Measurements from ENCODE around the gene RAD54L2. TPM values are rescaled to one million over a fixed set of nuclear protein-coding genes. Genes with fewer than 3 reads are reported as not detected.

RAD54L2 gene
- total and polyA plus RNA-seq, 2 of the 8 experiments (the other 6 are each of a cell fraction or from before 2014, with no cell fraction given): 8.2 to 35.2 TPM

GRCh38 chr3:51510996-51511395 is 27.5 kb upstream of the RAD54L2 start:
- Histone ChIP-seq H4K91ac (replicated peaks; ENCODE audit: insufficient read length, low read length) (no peak overlapping the region), H3K9ac (replicated peaks in 1 of 4; ENCODE audit: extremely low read depth in 1 of 4, low read depth in 3 of 4, low read length in 3 of 4) (no peak overlapping the region), H3K18ac (ENCODE audit: extremely low read depth, low read length) (no peak overlapping the region), H3K79me1 (ENCODE audit: low read depth, low read length) (no peaks in the 10 kb centered on the region), H2BK5ac (ENCODE audit: low read depth, low read length) (no peak overlapping the region), H3K4ac (replicated peaks; ENCODE audit: insufficient read length, low read depth, low read length) (no peak overlapping the region), H3K4me1 (replicated peaks in 1 of 4; ENCODE audit: control insufficient read depth in 3 of 4, insufficient read depth in 4 of 4, low read length in 3 of 4) (no peaks in the 10 kb centered on the region), H4K20me1 (replicated peaks in 1 of 2; ENCODE audit: control insufficient read depth in 1 of 2, insufficient read depth in 2 of 2, low read length in 2 of 2) (no peaks in the 10 kb centered on the region), H4K5ac (ENCODE audit: insufficient read length, low read depth, low read length) (no peak overlapping the region), H3K23ac (ENCODE audit: insufficient read length) (no peak overlapping the region), H3K4me3 (ENCODE audit: extremely low read depth in 1 of 4, insufficient read depth in 2 of 4, low read depth in 3 of 4, low read length in 4 of 4) (no peak overlapping the region), H3K36me3 (ENCODE audit: control insufficient read depth in 2 of 4, insufficient read depth in 4 of 4, low read length in 3 of 4) (no peaks in the 10 kb centered on the region), H3K4me2 (ENCODE audit: insufficient read depth in 1 of 2, low read depth in 2 of 2, low read length in 2 of 2) (no peak overlapping the region), H3K27ac (ENCODE audit: low read depth, low read length) (no peak overlapping the region), H2AFZ (ENCODE audit: low read length) (no peak overlapping the region), H2AK5ac (ENCODE audit: low read depth, low read length) (no peak overlapping the region), H2BK20ac (ENCODE audit: low read length) (no peak overlapping the region), H2BK120ac (replicated peaks; ENCODE audit: low read depth, low read length) (no peak overlapping the region), H3K9me3 (ENCODE audit: insufficient read depth in 2 of 2, low read depth in 1 of 2, low read length in 1 of 2) (no peaks in the 10 kb centered on the region), H3K14ac (ENCODE audit: insufficient read length) (no peak overlapping the region), H3K27me3 (replicated peaks in 1 of 4; ENCODE audit: control insufficient read depth in 3 of 4, extremely low read depth in 1 of 4, insufficient read depth in 3 of 4, low read length in 3 of 4) (no peaks in the 10 kb centered on the region), H3K79me2 (ENCODE audit: control insufficient read depth in 1 of 2, insufficient read depth in 2 of 2, low read length in 2 of 2) (no peaks in the 10 kb centered on the region), H4K8ac (ENCODE audit: extremely low read depth, insufficient read depth, low read length) (no peak overlapping the region), H3K56ac (replicated peaks; ENCODE audit: insufficient read length, low read depth, low read length) (no peak overlapping the region), H2BK12ac (ENCODE audit: low read depth, low read length) (no peak overlapping the region), H3K23me2 (ENCODE audit: low read depth, low read length) (no peaks in the 10 kb centered on the region), H2BK15ac (ENCODE audit: low read length) (no peak overlapping the region)
- ChIA-PET CTCF (ENCODE audit: partially characterized antibody) (interaction anchor here (1.2 to 4.3 kb wide), 2 partner anchors 10 to 170 kb away, joined by 3 to 29 read pairs; partner anchors contain the start of gene DCAF1), POLR2A (ENCODE audit: partially characterized antibody) (interaction anchor here (0.6 to 1.6 kb wide), 3 partner anchors 10 to 33 kb away, joined by 3 read pairs; no protein-coding TSS in a partner anchor)
- DNase-seq (ENCODE audit: low read depth in 1 of 2, low spot score in 2 of 2) (no peak), FAIRE-seq (no peak)
- 83% methylated on average over 1 of the region's 1 CpG; no CpG with 5 or more reads in 1 of the 2 experiments for WGBS, 2 experiments (ENCODE audit: extremely low coverage in 1 of 2, insufficient coverage in 1 of 2, insufficient read length in 1 of 2, insufficient replicate concordance in 2 of 2, low coverage in 1 of 2, low lambda C conversion rate in 2 of 2, missing lambda C conversion rate in 1 of 2)
- TF ChIP-seq RNF2 (IDR thresholded peaks at IDR 0.05; ENCODE audit: borderline replicate concordance, low read depth, low read length, missing control alignments, poor library complexity, severe bottlenecking) (no peak), POLR2AphosphoS5 (IDR thresholded peaks at IDR 0.05; ENCODE audit: low read depth, low read length) (no peak), CBX8 (IDR thresholded peaks at IDR 0.05; ENCODE audit: borderline replicate concordance, low read depth, low read length) (no peak), EP300 (IDR thresholded peaks at IDR 0.05; ENCODE audit: borderline replicate concordance in 1 of 2, low read depth in 2 of 2, low read length in 2 of 2) (no peak), SP4 (IDR thresholded peaks at IDR 0.05; ENCODE audit: low read length) (no peak), TEAD4 (IDR thresholded peaks at IDR 0.05; ENCODE audit: low read depth, low read length) (no peak)
